ENCODE results near the gene DNAJC24. TPM values are rescaled to one million over a fixed set of nuclear protein-coding genes. Genes with fewer than 3 reads are reported as not detected.
A peak's percentile ranks its signal among the peaks of the same experiment; 100 is the strongest.

Gene DNAJC24
- total RNA-seq, 1 donor: 20.0 TPM

DNA sequence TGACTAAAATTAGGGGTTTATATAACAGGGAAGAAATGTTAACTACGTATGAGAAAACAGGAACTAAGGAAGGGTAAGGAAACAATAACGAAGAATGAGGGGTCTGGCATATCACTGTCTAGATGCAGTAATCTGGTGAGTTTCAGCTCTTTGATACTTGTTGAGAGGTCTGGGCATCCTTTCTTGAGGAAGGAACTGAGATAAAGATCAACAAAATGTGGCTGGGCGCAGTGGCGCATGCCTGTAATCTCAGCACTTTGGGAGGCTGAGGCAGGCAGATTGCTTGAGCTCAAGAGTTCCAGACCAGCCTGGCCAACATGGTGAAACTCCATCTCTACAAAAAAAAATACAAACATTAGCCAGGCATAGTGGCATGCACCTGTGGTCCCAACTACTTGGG is 2.9 kb upstream of the DNAJC24 start:
- H3K4me3 ChIP-seq (ENCODE audit: low read depth, low read length): no peak overlapping the region
- TF ChIP-seq, protein P1, sequence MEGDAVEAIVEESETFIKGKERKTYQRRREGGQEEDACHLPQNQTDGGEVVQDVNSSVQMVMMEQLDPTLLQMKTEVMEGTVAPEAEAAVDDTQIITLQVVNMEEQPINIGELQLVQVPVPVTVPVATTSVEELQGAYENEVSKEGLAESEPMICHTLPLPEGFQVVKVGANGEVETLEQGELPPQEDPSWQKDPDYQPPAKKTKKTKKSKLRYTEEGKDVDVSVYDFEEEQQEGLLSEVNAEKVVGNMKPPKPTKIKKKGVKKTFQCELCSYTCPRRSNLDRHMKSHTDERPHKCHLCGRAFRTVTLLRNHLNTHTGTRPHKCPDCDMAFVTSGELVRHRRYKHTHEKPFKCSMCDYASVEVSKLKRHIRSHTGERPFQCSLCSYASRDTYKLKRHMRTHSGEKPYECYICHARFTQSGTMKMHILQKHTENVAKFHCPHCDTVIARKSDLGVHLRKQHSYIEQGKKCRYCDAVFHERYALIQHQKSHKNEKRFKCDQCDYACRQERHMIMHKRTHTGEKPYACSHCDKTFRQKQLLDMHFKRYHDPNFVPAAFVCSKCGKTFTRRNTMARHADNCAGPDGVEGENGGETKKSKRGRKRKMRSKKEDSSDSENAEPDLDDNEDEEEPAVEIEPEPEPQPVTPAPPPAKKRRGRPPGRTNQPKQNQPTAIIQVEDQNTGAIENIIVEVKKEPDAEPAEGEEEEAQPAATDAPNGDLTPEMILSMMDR (IDR thresholded peaks at IDR 0.05; ENCODE audit: insufficient read depth, low read length): no peak

DNA sequence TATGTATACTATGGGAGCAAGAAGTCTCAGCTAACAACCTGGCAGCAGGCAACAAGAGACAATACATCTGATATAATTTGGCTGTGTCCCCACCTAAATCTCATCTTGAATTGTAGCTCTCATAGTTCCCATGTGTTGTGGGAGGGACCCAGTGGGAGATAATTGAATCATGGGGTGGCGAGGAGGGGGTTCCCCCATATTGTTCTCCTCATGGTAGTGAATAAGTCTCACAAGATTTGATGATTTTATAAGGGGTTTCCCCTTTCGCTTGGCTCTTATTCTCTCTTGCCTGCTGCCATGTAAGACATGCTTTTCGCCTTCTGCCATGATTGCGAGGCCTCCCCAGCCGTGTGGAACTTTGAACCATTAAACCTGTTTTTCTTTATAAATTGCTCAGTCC is 6.2 kb downstream of the DNAJC24 start:
- no peak for DNase-seq (ENCODE audit: low read depth)
- TF ChIP-seq, protein P1 (IDR thresholded peaks at IDR 0.05; ENCODE audit: insufficient read depth, low read length): no peak
- no peak overlapping the region for H3K4me3 ChIP-seq (ENCODE audit: low read depth, low read length)

More for the DNA sequence above, 2.9 kb upstream of the DNAJC24 start:
- DNase-seq (ENCODE audit: low read depth): no peak

DNA sequence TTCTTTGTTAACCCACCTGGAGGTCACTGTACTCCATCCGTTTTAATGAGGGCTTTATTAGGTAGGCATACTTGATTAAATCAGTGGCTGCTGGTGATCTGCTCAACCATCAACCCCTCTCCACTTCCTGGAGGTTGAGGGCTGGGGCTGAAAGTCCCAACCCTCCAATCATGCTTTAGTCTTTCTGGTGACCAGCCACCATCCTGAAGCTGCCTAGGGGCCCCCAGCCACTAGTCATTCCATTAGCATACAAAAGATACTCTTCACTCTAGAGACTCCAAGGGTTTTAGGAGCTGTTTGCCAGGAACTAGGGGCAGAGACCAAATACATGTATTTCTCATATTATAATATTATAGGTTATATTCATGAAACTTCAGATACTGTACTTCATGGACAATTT is 13.5 kb downstream of the DNAJC24 start:
- DNase-seq (ENCODE audit: low read depth): no peak
- no peak overlapping the region for H3K4me3 ChIP-seq (ENCODE audit: low read depth, low read length)
- TF ChIP-seq, protein P1 (IDR thresholded peaks at IDR 0.05; ENCODE audit: insufficient read depth, low read length): no peak

DNA sequence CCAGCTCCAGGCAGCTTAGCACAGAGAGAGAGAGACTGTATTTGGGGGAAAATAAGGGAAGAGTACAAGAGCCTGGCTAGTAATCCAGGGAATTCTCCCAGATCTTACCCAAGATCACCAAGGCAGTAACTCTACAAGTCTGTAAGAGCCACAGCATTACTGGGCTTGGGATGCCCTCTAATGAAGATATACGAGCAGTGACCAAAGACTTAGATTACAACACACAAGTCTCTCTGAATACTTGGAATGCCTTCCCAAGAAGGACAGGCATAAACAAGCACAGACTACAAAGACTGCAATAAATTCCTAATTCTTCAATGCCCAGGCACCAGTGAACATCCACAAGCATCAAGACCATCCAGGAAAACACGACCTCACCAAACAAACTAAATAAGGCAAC is 17.7 kb downstream of the DNAJC24 start:
- no peak for DNase-seq (ENCODE audit: low read depth)
- no peak overlapping the region for H3K4me3 ChIP-seq (ENCODE audit: low read depth, low read length)
- TF ChIP-seq, protein P1 (IDR thresholded peaks at IDR 0.05; ENCODE audit: insufficient read depth, low read length): no peak

DNA sequence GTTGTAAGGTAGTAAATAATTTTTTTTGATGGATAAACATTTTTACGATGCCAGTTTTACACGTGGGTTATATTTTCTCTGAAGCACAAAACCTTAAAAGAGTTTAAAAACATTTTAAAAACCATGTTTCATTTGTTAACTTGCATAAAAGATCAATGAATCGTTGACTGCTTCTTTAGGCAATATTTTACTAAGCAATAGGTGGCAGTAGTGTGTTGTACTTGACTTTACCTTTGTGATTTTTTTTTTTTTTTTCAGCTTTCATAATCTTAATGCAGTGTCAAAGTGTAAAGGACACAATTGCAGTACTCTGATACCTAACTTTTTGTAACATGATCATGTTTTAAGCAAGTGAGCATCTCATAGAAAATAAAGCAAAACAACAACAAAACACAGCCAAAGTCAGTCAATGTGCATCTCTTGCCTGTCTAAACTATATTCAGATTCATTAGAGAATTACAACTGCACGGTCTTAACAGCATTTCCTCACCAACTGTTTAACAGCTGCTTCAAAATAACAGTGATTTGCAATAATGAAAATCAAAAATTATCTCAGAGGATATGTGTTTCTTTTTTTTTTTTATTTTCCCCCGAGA is 27.7 kb downstream of the DNAJC24 start:
- no peak overlapping the region for H3K4me3 ChIP-seq (ENCODE audit: low read depth, low read length)
- TF ChIP-seq, protein P1 (IDR thresholded peaks at IDR 0.05; ENCODE audit: insufficient read depth, low read length): peak; percentile 67
- DNase-seq (ENCODE audit: low read depth): peak; percentile 43

DNA sequence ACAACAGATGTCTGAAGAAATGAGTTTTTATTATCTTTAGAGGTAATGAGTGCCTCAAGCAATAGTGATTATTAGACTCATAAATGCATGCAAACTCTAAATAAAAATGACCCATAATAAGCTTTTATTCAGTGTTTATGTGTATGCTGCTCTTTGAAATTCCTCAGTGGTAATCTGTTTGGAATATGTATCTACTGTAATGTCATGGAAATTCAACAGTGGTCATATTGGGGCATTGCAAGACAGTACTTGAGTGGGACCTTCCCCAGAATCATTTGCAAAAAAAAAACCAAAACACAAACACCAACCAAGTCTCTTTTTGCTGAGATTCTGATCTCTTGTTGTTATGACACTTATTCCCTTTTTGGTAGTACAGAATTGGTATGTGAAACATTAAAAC is 35.0 kb downstream of the DNAJC24 start:
- DNase-seq (ENCODE audit: low read depth): no peak
- TF ChIP-seq, protein P1 (IDR thresholded peaks at IDR 0.05; ENCODE audit: insufficient read depth, low read length): no peak
- H3K4me3 ChIP-seq (ENCODE audit: low read depth, low read length): no peak overlapping the region

DNA sequence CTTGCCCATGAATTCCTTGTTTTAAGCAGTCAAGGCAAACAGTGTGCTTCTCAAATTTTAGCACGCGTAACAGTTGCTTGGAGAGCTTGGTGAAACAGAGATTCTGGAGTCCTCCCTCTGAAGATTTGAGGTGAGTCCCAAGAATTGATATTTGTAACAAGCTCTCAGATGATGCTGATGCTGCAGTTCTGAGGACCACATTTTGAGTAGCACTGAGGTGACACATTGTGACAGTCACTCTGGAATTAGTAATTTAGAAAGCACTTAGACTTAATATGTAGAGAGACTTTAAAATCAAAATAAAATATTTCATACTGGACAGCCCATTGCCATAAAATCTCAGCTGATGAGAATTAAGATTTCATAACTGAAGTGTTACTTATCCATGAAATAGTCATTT is 38.5 kb downstream of the DNAJC24 start:
- no peak overlapping the region for H3K4me3 ChIP-seq (ENCODE audit: low read depth, low read length)
- TF ChIP-seq, protein P1 (IDR thresholded peaks at IDR 0.05; ENCODE audit: insufficient read depth, low read length): no peak
- DNase-seq (ENCODE audit: low read depth): no peak
